ENCODE data around the gene TMEM86B.

DNA sequence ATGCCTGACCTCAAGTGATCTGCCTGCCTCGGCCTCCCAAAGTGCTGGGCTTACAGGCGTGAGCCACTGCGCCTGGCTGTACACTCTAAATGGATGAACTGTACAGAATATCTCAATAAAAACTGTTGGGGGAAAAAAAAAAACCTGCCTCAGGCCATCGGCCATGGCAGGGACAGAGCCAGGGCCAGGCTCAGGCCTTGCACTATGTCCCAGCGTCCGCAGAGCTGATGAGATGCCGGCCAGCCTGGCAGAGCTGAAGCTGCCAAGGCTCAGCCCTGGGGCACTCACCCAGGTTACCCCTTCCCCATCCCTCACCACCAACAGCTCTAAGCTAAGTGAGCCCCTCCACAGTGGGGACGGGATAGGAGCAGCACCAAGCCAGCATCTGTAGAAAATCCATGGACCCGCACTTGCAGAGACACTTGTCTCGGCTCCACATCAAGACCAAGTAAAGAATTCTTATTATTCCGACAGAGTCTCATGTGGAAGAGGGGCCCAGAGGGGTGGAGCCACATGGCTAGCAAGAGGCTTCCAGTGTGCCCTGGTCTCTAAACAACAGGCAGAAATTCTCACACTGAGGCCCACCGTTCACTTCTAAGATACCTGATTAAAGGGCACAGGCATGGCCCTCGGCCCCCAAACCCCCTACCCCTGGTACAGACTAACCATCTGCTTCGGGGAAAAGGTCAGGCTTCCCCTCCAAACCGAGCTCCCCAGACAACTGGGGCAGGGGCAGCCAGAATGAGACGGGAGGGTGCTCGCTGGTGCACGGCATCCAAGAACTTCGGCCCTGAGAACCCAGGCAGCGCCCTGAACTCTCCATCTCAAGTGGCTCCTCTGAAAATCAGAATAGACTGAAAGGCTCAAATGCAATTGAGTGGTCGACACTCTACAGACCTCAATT lies 24.4 kb upstream of the TMEM86B start:
- TF ChIP-seq, protein P1, sequence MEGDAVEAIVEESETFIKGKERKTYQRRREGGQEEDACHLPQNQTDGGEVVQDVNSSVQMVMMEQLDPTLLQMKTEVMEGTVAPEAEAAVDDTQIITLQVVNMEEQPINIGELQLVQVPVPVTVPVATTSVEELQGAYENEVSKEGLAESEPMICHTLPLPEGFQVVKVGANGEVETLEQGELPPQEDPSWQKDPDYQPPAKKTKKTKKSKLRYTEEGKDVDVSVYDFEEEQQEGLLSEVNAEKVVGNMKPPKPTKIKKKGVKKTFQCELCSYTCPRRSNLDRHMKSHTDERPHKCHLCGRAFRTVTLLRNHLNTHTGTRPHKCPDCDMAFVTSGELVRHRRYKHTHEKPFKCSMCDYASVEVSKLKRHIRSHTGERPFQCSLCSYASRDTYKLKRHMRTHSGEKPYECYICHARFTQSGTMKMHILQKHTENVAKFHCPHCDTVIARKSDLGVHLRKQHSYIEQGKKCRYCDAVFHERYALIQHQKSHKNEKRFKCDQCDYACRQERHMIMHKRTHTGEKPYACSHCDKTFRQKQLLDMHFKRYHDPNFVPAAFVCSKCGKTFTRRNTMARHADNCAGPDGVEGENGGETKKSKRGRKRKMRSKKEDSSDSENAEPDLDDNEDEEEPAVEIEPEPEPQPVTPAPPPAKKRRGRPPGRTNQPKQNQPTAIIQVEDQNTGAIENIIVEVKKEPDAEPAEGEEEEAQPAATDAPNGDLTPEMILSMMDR (IDR thresholded peaks at IDR 0.05), result no peak
- no peak for TF ChIP-seq POLR2A (IDR thresholded peaks at IDR 0.05)

All from thyroid gland (tissue), 4 donors.